Activated B cell treated with CpG ODN at 0.5 μM for 24 hours (primary cell): ENCODE measurements around the gene ASPG. TPM values are rescaled to one million over a fixed set of nuclear protein-coding genes. Genes with fewer than 3 reads are reported as not detected.

ENCODE experiments used
- ATAC-seq: fragments of 200-7000 bp; cut with Tn5 transposase; one replicate; pipeline ENCODE4 v1.10.0; 2021; ENCODE audit warnings: low read depth, mild to moderate bottlenecking, moderate library complexity
- CTCF ChIA-PET: fragments of 350-600 bp; sonication (Branson Sonifier 250); formaldehyde crosslinking; loops from one replicate; lab custom pipeline; 2021; ENCODE audit warnings: antibody characterized with exemption; lab: Charles Lee
- POLR2A ChIA-PET: fragments of 350-600 bp; sonication (Branson Sonifier 250); formaldehyde crosslinking; loops from one replicate; lab custom pipeline; 2021; ENCODE audit warnings: antibody characterized with exemption; lab: Charles Lee
- DNase-seq: peaks from one replicate; pipeline ENCODE4 v3.0.0; 2022
- H3K27ac Mint-ChIP-seq: one replicate; pipeline ENCODE4 v1.8.0; 2020; ENCODE audit warnings: mixed read lengths
- H3K27me3 Mint-ChIP-seq: one replicate; pipeline ENCODE4 v1.8.0; 2021; ENCODE audit warnings: mixed read lengths
- H3K36me3 Mint-ChIP-seq: one replicate; pipeline ENCODE4 v1.8.0; 2021; ENCODE audit warnings: low read depth, mixed read lengths
- H3K4me1 Mint-ChIP-seq: one replicate; pipeline ENCODE4 v1.8.0; 2021; ENCODE audit warnings: mixed read lengths
- H3K4me3 Mint-ChIP-seq: one replicate; pipeline ENCODE4 v1.8.0; 2020; ENCODE audit warnings: mild to moderate bottlenecking, mixed read lengths
- H3K9me3 Mint-ChIP-seq: one replicate; pipeline ENCODE4 v1.8.0; 2020; ENCODE audit warnings: mixed read lengths
- intact Hi-C: fragments of 100-400 bp; cut with micrococcal nuclease; formaldehyde crosslinking; loops from one replicate; pipeline ENCODE4 v1.15.1; 2024
- total RNA-seq: library from RNA; stranded (reverse); gene quantifications from 2 replicates; pipeline ENCODE4 v1.2.3, GENCODE V29; 2022
- TF ChIP-seq, protein P1 (sequence below): fragments of 200-600 bp; IDR thresholded peaks from one replicate; pipeline ENCODE4 v1.8.0; 2022; ENCODE audit warnings: antibody characterized with exemption, mild to moderate bottlenecking

The ASPG gene
- total RNA-seq, 1 donor from 2014 or later: not detected

DNA sequence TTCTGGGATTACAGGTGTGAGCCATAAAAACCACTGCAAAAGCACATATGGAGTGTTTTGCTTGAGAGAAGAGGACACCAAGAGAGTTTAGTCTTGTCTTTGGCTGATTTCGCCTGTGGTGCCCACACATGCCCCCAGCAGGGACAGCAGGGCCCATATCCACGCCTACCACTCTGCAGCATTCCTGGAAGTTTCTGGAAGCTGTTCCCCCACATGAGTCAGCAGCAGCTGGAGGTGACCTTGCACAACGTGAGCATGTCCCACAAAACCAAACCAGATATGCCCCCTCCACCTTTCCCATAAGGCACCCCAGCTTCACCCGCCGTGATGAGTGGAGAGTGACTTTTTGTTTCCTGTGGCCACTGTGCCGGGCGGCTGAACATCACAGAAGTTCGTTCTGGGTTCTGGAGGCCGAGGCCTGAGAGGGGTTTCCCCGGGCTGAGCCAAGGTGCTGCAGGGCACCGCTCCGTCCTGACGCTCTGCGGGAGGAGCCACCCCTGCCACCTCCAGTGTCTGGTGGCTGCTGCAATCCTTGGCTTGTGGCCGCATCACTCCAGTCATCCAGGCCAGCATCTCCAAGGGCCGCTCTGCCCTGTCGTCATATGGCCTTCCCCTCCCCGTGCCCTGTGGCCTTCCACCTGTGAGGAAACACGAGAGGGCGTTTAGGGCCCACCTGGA is 4.7 kb downstream of the ASPG start:
- Mint-ChIP-seq H3K4me3 (no peak overlapping the region), H3K27ac (no peak overlapping the region), H3K9me3 (no peaks in the 10 kb centered on the region), H3K27me3 (peaks cover 19% of the 10 kb centered on the region), H3K4me1 (peaks cover 4% of the 10 kb centered on the region), H3K36me3 (no peaks in the 10 kb centered on the region)
- ATAC-seq (no peak), DNase-seq (no peak)
- POLR2A ChIA-PET: no interaction called here
- intact Hi-C loops: no loop called here
- CTCF ChIA-PET: no interaction called here
- TF ChIP-seq, protein P1, sequence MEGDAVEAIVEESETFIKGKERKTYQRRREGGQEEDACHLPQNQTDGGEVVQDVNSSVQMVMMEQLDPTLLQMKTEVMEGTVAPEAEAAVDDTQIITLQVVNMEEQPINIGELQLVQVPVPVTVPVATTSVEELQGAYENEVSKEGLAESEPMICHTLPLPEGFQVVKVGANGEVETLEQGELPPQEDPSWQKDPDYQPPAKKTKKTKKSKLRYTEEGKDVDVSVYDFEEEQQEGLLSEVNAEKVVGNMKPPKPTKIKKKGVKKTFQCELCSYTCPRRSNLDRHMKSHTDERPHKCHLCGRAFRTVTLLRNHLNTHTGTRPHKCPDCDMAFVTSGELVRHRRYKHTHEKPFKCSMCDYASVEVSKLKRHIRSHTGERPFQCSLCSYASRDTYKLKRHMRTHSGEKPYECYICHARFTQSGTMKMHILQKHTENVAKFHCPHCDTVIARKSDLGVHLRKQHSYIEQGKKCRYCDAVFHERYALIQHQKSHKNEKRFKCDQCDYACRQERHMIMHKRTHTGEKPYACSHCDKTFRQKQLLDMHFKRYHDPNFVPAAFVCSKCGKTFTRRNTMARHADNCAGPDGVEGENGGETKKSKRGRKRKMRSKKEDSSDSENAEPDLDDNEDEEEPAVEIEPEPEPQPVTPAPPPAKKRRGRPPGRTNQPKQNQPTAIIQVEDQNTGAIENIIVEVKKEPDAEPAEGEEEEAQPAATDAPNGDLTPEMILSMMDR: no peak

DNA sequence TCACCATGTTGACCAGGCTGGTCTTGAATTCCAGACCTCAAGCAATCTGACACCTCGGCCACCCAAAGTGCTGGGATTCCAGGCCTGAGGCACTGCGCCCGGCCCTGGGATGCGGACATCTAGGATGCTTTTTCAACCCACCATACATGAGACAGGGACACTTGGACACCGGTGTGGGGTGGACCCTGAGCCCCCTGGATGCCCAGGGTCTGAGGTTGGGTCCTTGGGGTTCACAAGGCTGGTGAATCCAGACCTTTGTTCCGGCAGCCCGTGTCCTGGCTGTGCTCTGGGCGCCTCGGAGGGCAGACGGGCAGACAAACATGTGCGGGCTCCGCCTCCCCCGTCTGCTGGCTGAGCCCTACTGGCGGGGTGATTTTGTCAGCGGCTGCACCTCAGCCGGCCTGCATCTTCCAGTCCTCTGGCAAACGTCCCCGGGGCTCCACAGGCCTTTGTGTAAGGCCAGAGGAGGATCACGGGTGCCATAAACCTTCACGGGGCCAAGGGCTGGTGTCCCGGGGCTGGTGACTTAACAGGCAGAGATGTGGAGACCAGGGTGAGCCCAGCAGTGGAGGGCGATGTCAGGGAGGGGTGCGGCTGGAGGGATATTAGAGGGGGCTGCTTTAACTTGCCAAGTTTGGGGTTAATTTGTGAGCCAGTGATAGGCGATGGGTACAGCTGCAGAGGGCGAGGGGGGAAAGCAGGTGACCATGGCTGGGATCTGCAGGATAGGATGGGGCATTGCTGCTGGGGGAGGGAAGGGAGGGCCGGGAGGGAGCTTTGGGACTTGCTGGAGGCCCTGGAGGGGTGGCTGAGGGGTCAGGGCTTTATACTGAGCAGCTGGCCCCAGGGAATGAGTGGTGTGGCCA is 5.8 kb downstream of the ASPG start:
- no peaks in the 10 kb centered on the region for H3K36me3 Mint-ChIP-seq
- peaks cover 16% of the 10 kb centered on the region for H3K27me3 Mint-ChIP-seq
- intact Hi-C loops: no loop called here
- H3K4me3 Mint-ChIP-seq: no peak overlapping the region
- CTCF ChIA-PET: no interaction called here
- ATAC-seq (no peak), DNase-seq (no peak)
- H3K4me1 Mint-ChIP-seq: peaks cover 4% of the 10 kb centered on the region
- TF ChIP-seq, protein P1: no peak
- POLR2A ChIA-PET: no interaction called here
- no peak overlapping the region for H3K27ac Mint-ChIP-seq
- no peaks in the 10 kb centered on the region for H3K9me3 Mint-ChIP-seq

DNA sequence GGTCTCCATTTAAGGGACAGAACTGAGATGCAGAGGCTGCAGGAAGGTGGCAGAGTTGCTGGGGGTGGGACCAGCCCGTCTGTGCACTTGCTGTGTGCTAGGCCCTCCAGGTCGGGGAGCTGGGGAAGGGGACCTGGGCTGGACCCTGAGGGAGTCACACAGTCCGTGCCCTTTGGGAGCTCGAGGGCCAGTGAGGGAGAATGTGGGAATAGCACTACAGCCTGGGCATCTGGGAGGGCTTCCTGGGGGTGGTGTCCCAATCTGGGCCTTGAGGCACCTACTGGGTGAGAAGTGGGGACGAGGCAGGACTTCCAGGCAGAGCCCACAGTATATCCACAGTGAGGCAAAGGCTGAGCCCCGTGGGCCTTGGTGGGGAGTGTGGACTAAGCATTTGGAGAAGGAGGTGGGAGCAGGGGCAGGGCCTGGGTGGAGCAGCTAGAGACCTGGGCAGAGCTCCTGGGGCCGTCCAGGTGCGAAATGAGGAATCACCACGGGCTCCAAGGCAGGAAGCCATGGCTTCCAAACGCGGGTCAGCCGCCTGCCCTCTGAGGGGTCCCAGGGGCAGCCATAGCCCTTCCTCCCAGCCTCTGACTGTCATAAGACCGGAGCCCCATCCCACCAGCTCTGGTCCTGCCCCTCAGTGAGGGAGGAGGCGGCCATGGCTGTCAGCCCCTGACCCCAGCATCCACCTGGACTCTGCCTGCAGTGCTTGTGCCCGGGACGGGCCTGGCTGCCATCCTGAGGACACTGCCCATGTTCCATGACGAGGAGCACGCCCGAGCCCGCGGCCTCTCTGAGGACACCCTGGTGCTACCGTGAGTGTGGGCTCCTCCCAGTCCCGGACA is 6.6 kb downstream of the ASPG start:
- no peak overlapping the region for H3K4me3 Mint-ChIP-seq
- TF ChIP-seq, protein P1: no peak
- CTCF ChIA-PET: no interaction called here
- POLR2A ChIA-PET: no interaction called here
- H3K27ac Mint-ChIP-seq: no peak overlapping the region
- ATAC-seq: no peak
- H3K9me3 Mint-ChIP-seq: no peaks in the 10 kb centered on the region
- peaks cover 9% of the 10 kb centered on the region for H3K27me3 Mint-ChIP-seq
- intact Hi-C loops: no loop called here
- H3K36me3 Mint-ChIP-seq: no peaks in the 10 kb centered on the region
- H3K4me1 Mint-ChIP-seq: peaks cover 4% of the 10 kb centered on the region
- DNase-seq: no peak

DNA sequence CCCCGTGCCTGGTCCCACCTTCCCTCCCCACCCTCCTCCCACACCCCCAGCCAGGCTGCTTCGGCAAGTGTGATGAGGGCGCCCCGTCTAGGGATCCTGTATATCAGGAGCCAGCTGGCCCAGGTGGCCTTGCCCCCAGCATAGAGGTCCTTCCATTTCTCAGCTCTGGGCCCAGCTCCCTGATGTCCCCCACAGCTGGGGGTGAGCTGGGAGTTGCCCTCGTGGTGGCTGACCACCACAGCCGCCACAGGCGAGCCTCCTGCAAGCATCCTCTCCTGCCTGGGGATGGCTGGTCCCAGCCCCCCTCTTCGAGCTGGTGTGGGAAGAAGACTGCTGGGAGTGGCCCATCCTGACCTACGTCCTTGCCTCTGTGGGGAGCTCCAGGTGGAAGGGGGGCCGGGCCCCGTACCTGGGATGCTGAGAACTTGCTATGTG is 7.4 kb downstream of the ASPG start:
- ChIA-PET POLR2A (interaction anchor here (0.6 kb wide), 1 partner anchor 9 kb away, joined by 4 read pairs; no protein-coding TSS in a partner anchor), CTCF (interaction anchor here (1.8 kb wide), 1 partner anchor 471 kb away, joined by 6 read pairs; no protein-coding TSS in a partner anchor)
- intact Hi-C loops: no loop called here
- Mint-ChIP-seq H3K27ac (no peak overlapping the region), H3K9me3 (no peaks in the 10 kb centered on the region), H3K4me3 (no peak overlapping the region), H3K27me3 (peaks cover 7% of the 10 kb centered on the region), H3K36me3 (no peaks in the 10 kb centered on the region), H3K4me1 (peaks cover 4% of the 10 kb centered on the region)
- TF ChIP-seq, protein P1: no peak
- ATAC-seq (no peak), DNase-seq (no peak)
